Adrenal gland (tissue), 5 donors: ENCODE results near the gene HMMR.

ENCODE experiments used
- CTCF ChIP-seq, 6 experiments: fragments of 450-650 bp in 4 of 6; fragments of 200-600 bp in 2 of 6; sonication (generic) in 1 of 6; IDR thresholded peaks; 1 replicate in 5 of 6; 2 replicates in 1 of 6; pipeline versions ENCODE4 v1.5.1 to v1.8.0; 2016 to 2021; ENCODE audit warnings: antibody characterized with exemption in 6 of 6, mild to moderate bottlenecking in 2 of 6, moderate library complexity in 1 of 6
- POLR2A ChIP-seq, 2 donors: fragments of 450-650 bp; IDR thresholded peaks; one replicate each; pipeline ENCODE4 v1.6.1; 2017; ENCODE audit warnings: antibody characterized with exemption in 2 of 2, mild to moderate bottlenecking in 2 of 2, moderate library complexity in 1 of 2
- donor health status: DM: no; HTN: no; CAD: no.

- no peak for TF ChIP-seq POLR2A (IDR thresholded peaks at IDR 0.05)
- peak in 4 of 6 experiments; percentile 32 to 54 (median 40) for TF ChIP-seq CTCF (IDR thresholded peaks at IDR 0.05)
These were observed 13.3 kb downstream of the HMMR start for GRCh38 chr5:163473635-163474243.
